ENCODE measurements around the gene NCOA7.

- TF ChIP-seq CTCF (IDR thresholded peaks at IDR 0.05) (no peak), EZH2 (IDR thresholded peaks at IDR 0.05) (no peak)
These were observed 26.1 kb downstream of the NCOA7 start for GRCh38 chr6:125816828-125817280.
